GM18861 (cell line): ENCODE data around the gene NCAN.

ENCODE experiments used
- ATAC-seq: cut with Tn5 transposase; IDR thresholded peaks from one replicate; pipeline ENCODE4 v1.9.1; 2021; ENCODE audit not compliant: unreplicated experiment

NCAN gene

GRCh38 chr19:19279062-19279612 is 67.4 kb downstream of the NCAN start:
- ATAC-seq = no peak

- no peak for ATAC-seq
Observed at GRCh38 chr19:19279853-19280252, 68.1 kb downstream of the NCAN start.

- ATAC-seq = no peak
Observed at GRCh38 chr19:19280561-19280960, 68.8 kb downstream of the NCAN start.

GRCh38 chr19:19285686-19286085 is 73.9 kb downstream of the NCAN start:
- no peak for ATAC-seq

- ATAC-seq = no peak
Observed at GRCh38 chr19:19292607-19293006, 80.8 kb downstream of the NCAN start.

GRCh38 chr19:19294914-19295313 is 83.2 kb downstream of the NCAN start:
- ATAC-seq = no peak

GRCh38 chr19:19296953-19297689 is 85.4 kb downstream of the NCAN start:
- ATAC-seq = no peak

- no peak for ATAC-seq
Observed at GRCh38 chr19:19297759-19298158, 86.0 kb downstream of the NCAN start.

- ATAC-seq = no peak
Observed at GRCh38 chr19:19300613-19301012, 88.9 kb downstream of the NCAN start.
